Glutamatergic neuron (in vitro differentiated cells): Measurements from ENCODE around the gene RAB35. TPM values are rescaled to one million over a fixed set of nuclear protein-coding genes. Genes with fewer than 3 reads are reported as not detected.

Source experiments
- DNase-seq: peaks from one replicate; pipeline ENCODE4 v3.0.0; 2022
- H3K27ac Mint-ChIP-seq: one replicate; pipeline ENCODE4 v1.8.0; 2020; ENCODE audit warnings: mild to moderate bottlenecking, mixed read lengths, inconsistent platforms; ENCODE audit not compliant: unreplicated experiment
- H3K27me3 Mint-ChIP-seq: one replicate; pipeline ENCODE4 v1.8.0; 2020; ENCODE audit warnings: mild to moderate bottlenecking, moderate library complexity, mixed read lengths, inconsistent platforms; ENCODE audit not compliant: unreplicated experiment
- H3K36me3 Mint-ChIP-seq: one replicate; pipeline ENCODE4 v1.8.0; 2020; ENCODE audit warnings: mild to moderate bottlenecking, mixed read lengths, inconsistent platforms; ENCODE audit not compliant: unreplicated experiment
- H3K4me1 Mint-ChIP-seq: one replicate; pipeline ENCODE4 v1.8.0; 2020; ENCODE audit warnings: mild to moderate bottlenecking, low read depth, mixed read lengths, inconsistent platforms; ENCODE audit not compliant: unreplicated experiment
- H3K4me3 Mint-ChIP-seq: one replicate; pipeline ENCODE4 v1.8.0; 2020; ENCODE audit warnings: mild to moderate bottlenecking, mixed read lengths, inconsistent platforms; ENCODE audit not compliant: unreplicated experiment
- H3K9me3 Mint-ChIP-seq: one replicate; pipeline ENCODE4 v1.8.0; 2020; ENCODE audit warnings: mild to moderate bottlenecking, moderate library complexity, mixed read lengths, inconsistent platforms; ENCODE audit not compliant: unreplicated experiment
- CTCF ChIP-seq: fragments of 200-600 bp; sonication (generic); IDR thresholded peaks from one replicate; pipeline ENCODE4 v1.5.0; 2021; ENCODE audit not compliant: partially characterized antibody, unreplicated experiment
- total RNA-seq: library from RNA; stranded (reverse); fragmentation: NEBNext Ultra II Directional; extraction: Animal tissue kit (Norgen Biotek cat#: 25700); gene quantifications from one replicate; pipeline ENCODE4 v1.2.1, GENCODE V29; 2021; ENCODE audit not compliant: unreplicated experiment

The RAB35 gene
- total RNA-seq, 1 donor from 2014 or later = 57.2 TPM

- Mint-ChIP-seq H3K27ac (peak overlapping the region; percentile 75), H3K36me3 (no peaks in the 10 kb centered on the region), H3K27me3 (peaks cover 5% of the 10 kb centered on the region), H3K9me3 (peaks cover 6% of the 10 kb centered on the region), H3K4me3 (no peak overlapping the region), H3K4me1 (peaks cover 5% of the 10 kb centered on the region)
- TF ChIP-seq CTCF = no peak
- DNase-seq = no peak
Measured at GRCh38 chr12:120140603-120141002, 24.1 kb upstream of the RAB35 start.

GRCh38 chr12:120139958-120140357 lies 23.4 kb upstream of the RAB35 start:
- peaks cover 5% of the 10 kb centered on the region for H3K27me3 Mint-ChIP-seq
- no peak for DNase-seq
- H3K4me1 Mint-ChIP-seq = peaks cover 5% of the 10 kb centered on the region
- peak overlapping the region; percentile 75 for H3K27ac Mint-ChIP-seq
- no peaks in the 10 kb centered on the region for H3K36me3 Mint-ChIP-seq
- H3K4me3 Mint-ChIP-seq = no peak overlapping the region
- peaks cover 6% of the 10 kb centered on the region for H3K9me3 Mint-ChIP-seq
- no peak for TF ChIP-seq CTCF

GRCh38 chr12:120138366-120138765 lies 21.8 kb upstream of the RAB35 start:
- Mint-ChIP-seq H3K36me3 (no peaks in the 10 kb centered on the region), H3K27me3 (peaks cover 3% of the 10 kb centered on the region), H3K4me1 (peaks cover 5% of the 10 kb centered on the region), H3K9me3 (peaks cover 6% of the 10 kb centered on the region), H3K4me3 (peak overlapping the region; percentile 28), H3K27ac (no peak overlapping the region)
- no peak for TF ChIP-seq CTCF
- DNase-seq = no peak

GRCh38 chr12:120137833-120138232 lies 21.3 kb upstream of the RAB35 start:
- Mint-ChIP-seq H3K36me3 (no peaks in the 10 kb centered on the region), H3K4me3 (no peak overlapping the region), H3K4me1 (peaks cover 5% of the 10 kb centered on the region), H3K27ac (no peak overlapping the region), H3K9me3 (peaks cover 6% of the 10 kb centered on the region), H3K27me3 (peaks cover 3% of the 10 kb centered on the region)
- DNase-seq = no peak
- no peak for TF ChIP-seq CTCF

GRCh38 chr12:120136093-120136770 lies 19.7 kb upstream of the RAB35 start:
- DNase-seq = no peak
- Mint-ChIP-seq H3K4me3 (no peak overlapping the region), H3K36me3 (no peaks in the 10 kb centered on the region), H3K27me3 (peaks cover 3% of the 10 kb centered on the region), H3K4me1 (peaks cover 5% of the 10 kb centered on the region), H3K27ac (no peak overlapping the region), H3K9me3 (peaks cover 6% of the 10 kb centered on the region)
- no peak for TF ChIP-seq CTCF
